Lower lobe of right lung (tissue), 2 donors: ENCODE results near the gene NUDT2. TPM values are rescaled to one million over a fixed set of nuclear protein-coding genes. Genes with fewer than 3 reads are reported as not detected.

Source experiments
- ATAC-seq, 2 donors: fragments of 200-7000 bp; cut with Tn5 transposase; one replicate each; pipeline ENCODE4 v1.9.1; 2020 to 2022; ENCODE audit warnings: mild to moderate bottlenecking in 2 of 2, moderate library complexity in 2 of 2
- DNase-seq: peaks from one replicate; pipeline ENCODE4 v3.0.0-alpha.2; 2020
- H3K27ac ChIP-seq: fragments of 200-600 bp; one replicate; pipeline ENCODE4 v1.8.0; 2022
- H3K27me3 ChIP-seq: fragments of 200-600 bp; one replicate; pipeline ENCODE4 v1.8.0; 2022; ENCODE audit warnings: low read depth
- H3K36me3 ChIP-seq: fragments of 200-600 bp; one replicate; pipeline ENCODE4 v1.8.0; 2022; ENCODE audit warnings: mild to moderate bottlenecking
- H3K4me1 ChIP-seq: fragments of 200-600 bp; one replicate; pipeline ENCODE4 v1.8.0; 2022
- H3K4me3 ChIP-seq: fragments of 200-600 bp; one replicate; pipeline ENCODE4 v1.8.0; 2022; ENCODE audit warnings: mild to moderate bottlenecking
- H3K9me3 ChIP-seq: fragments of 200-600 bp; one replicate; pipeline ENCODE4 v1.8.0; 2022
- intact Hi-C: fragments of 100-400 bp; cut with DNase I; formaldehyde crosslinking; loops from one replicate; pipeline ENCODE4 v1.11.0; 2022
- total RNA-seq: library from RNA; stranded (reverse); fragmentation: NEBNext Ultra II Directional; extraction: Animal tissue kit (Norgen Biotek cat#: 25700); gene quantifications from one replicate; pipeline ENCODE4 v1.2.1, GENCODE V29; 2021
- TF ChIP-seq, protein P1 (sequence below): fragments of 200-600 bp; IDR thresholded peaks from one replicate; pipeline ENCODE4 v1.8.0; 2022; ENCODE audit warnings: antibody characterized with exemption, mild to moderate bottlenecking
- donor health status: DM: no; HTN: yes; CAD: no; lungs with severe emphysema.

NUDT2 gene
- total RNA-seq, 1 donor from 2014 or later, result 13.5 TPM

- Histone ChIP-seq H3K4me3 (no peak overlapping the region), H3K27me3 (no peaks in the 10 kb centered on the region), H3K36me3 (no peaks in the 10 kb centered on the region), H3K9me3 (no peaks in the 10 kb centered on the region), H3K4me1 (no peaks in the 10 kb centered on the region), H3K27ac (no peak overlapping the region)
- TF ChIP-seq, protein P1, sequence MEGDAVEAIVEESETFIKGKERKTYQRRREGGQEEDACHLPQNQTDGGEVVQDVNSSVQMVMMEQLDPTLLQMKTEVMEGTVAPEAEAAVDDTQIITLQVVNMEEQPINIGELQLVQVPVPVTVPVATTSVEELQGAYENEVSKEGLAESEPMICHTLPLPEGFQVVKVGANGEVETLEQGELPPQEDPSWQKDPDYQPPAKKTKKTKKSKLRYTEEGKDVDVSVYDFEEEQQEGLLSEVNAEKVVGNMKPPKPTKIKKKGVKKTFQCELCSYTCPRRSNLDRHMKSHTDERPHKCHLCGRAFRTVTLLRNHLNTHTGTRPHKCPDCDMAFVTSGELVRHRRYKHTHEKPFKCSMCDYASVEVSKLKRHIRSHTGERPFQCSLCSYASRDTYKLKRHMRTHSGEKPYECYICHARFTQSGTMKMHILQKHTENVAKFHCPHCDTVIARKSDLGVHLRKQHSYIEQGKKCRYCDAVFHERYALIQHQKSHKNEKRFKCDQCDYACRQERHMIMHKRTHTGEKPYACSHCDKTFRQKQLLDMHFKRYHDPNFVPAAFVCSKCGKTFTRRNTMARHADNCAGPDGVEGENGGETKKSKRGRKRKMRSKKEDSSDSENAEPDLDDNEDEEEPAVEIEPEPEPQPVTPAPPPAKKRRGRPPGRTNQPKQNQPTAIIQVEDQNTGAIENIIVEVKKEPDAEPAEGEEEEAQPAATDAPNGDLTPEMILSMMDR, result no peak
- ATAC-seq (peak in 1 of 2 donors; percentile 32), DNase-seq (no peak)
- intact Hi-C loops, result no loop called here
Observed at GRCh38 chr9:34318163-34318790, 11.1 kb upstream of the NUDT2 start.

DNA sequence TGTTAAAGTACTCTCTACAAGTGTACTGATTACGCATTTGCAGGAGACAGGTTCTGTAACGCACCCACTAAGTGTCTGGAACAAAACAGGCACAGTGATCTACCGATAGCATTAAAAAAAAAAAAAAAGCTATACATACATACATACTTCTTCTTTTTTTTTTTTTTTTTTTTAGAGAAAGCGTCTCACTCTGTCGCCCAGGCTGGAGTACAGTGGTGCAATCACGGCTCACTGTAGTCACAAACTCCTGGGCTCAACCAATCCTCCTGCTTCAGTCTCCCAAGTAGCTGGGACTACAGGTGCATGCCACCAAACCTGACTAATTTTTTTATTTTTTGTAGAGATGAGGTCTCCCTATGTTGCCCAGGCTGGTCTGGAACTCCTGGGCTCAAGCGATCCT, 7.9 kb upstream of the NUDT2 start:
- Histone ChIP-seq H3K27ac (no peak overlapping the region), H3K36me3 (no peaks in the 10 kb centered on the region), H3K27me3 (no peaks in the 10 kb centered on the region), H3K4me1 (no peaks in the 10 kb centered on the region), H3K4me3 (no peak overlapping the region), H3K9me3 (no peaks in the 10 kb centered on the region)
- no peak for ATAC-seq
- intact Hi-C loops, result no loop called here
- TF ChIP-seq, protein P1, result no peak
- no peak for DNase-seq

DNA sequence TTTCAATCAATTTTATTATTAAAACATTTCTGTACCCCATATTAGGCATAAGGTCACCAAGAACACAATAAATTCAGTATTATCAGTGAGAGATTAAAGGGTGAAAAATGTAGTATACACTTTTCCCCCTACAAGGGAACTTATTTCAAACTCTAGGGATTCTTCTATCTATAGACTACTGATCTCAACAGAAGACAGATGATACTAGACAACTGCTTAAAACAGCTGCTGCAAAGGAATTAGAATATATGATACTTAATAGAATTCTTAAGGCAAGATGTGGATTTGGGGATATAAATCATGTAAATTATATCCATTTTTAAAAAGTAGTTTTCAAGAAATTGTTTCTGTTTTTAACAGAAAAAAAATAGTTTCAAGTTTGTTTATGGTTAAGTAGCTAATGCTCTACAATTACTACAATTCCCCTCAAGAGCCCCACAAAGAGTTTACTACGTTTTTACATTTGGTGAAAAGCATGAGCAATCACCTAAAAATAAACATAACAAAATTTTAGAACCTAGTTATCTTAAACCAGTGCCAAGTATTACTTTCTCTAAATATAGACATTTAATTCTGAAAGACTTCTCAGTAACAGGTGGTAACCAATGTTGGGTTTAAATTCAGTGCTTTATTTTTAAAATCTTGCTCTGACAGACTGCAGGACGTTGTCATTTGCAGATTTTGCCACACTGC, 6.3 kb upstream of the NUDT2 start:
- DNase-seq (no peak), ATAC-seq (no peak)
- no peaks in the 10 kb centered on the region for H3K9me3 ChIP-seq
- no peak overlapping the region for H3K27ac ChIP-seq
- intact Hi-C loops, result no loop called here
- peaks cover 2% of the 10 kb centered on the region for H3K4me1 ChIP-seq
- no peak overlapping the region for H3K4me3 ChIP-seq
- TF ChIP-seq, protein P1, result no peak
- H3K36me3 ChIP-seq, result no peaks in the 10 kb centered on the region
- H3K27me3 ChIP-seq, result no peaks in the 10 kb centered on the region

- Histone ChIP-seq H3K9me3 (no peaks in the 10 kb centered on the region), H3K27me3 (no peaks in the 10 kb centered on the region), H3K4me1 (peaks cover 17% of the 10 kb centered on the region), H3K36me3 (no peaks in the 10 kb centered on the region), H3K27ac (no peak overlapping the region), H3K4me3 (no peak overlapping the region)
- TF ChIP-seq, protein P1, result no peak
- ATAC-seq, result no peak
- intact Hi-C loops, result no loop called here
- no peak for DNase-seq
Observed at GRCh38 chr9:34326690-34327089, 2.7 kb upstream of the NUDT2 start.

GRCh38 chr9:34328500-34328986, 826 bp upstream of the NUDT2 start:
- Histone ChIP-seq H3K4me3 (peak overlapping the region; percentile 67), H3K9me3 (no peaks in the 10 kb centered on the region), H3K27ac (peak overlapping the region; percentile 79), H3K27me3 (no peaks in the 10 kb centered on the region), H3K4me1 (peaks cover 17% of the 10 kb centered on the region), H3K36me3 (no peaks in the 10 kb centered on the region)
- TF ChIP-seq, protein P1, result no peak
- no peak for DNase-seq
- ATAC-seq, result no peak
- intact Hi-C loops, result no loop called here
